Lung (tissue), 12 donors: ENCODE results near the gene DCAF5. TPM values are rescaled to one million over a fixed set of nuclear protein-coding genes. Genes with fewer than 3 reads are reported as not detected.

Source experiments
- ATAC-seq: fragments of 200-7000 bp; cut with Tn5 transposase; one replicate; pipeline ENCODE4 v1.9.1; 2020; ENCODE audit warnings: moderate number of reproducible peaks; ENCODE audit not compliant: insufficient read depth, low FRiP score
- DNase-seq, 3 donors: peaks; one replicate each; pipeline ENCODE4 v3.0.0-alpha.2; 2013 to 2017
- H3K27ac ChIP-seq, 2 donors: one replicate each; pipeline ENCODE4 v1.5.1; 2013; ENCODE audit warnings: mild to moderate bottlenecking in 2 of 2, moderate library complexity in 2 of 2, control low read depth in 1 of 2, inconsistent platforms in 1 of 2, low read depth in 1 of 2, low read length in 1 of 2
- H3K27me3 ChIP-seq, 3 donors: one replicate each; pipeline ENCODE4 v1.5.1; 2013; ENCODE audit warnings: low read length in 2 of 3; ENCODE audit not compliant: control insufficient read depth in 3 of 3, insufficient read depth in 3 of 3
- H3K36me3 ChIP-seq, 4 donors: one replicate each; pipeline ENCODE4 v1.5.1; 2013; ENCODE audit warnings: low read length in 4 of 4, mild to moderate bottlenecking in 1 of 4, moderate library complexity in 1 of 4; ENCODE audit not compliant: control insufficient read depth in 4 of 4, insufficient read depth in 4 of 4
- H3K4me1 ChIP-seq, 5 donors: one replicate each; pipeline ENCODE4 v1.5.1; 2013; ENCODE audit warnings: low read length in 5 of 5, mild to moderate bottlenecking in 2 of 5, moderate library complexity in 1 of 5; ENCODE audit not compliant: control insufficient read depth in 5 of 5, insufficient read depth in 5 of 5
- H3K4me3 ChIP-seq: one replicate; pipeline ENCODE4 v1.5.1; 2013; ENCODE audit warnings: mild to moderate bottlenecking, control low read depth, moderate library complexity
- H3K9ac ChIP-seq, 2 donors: one replicate each; pipeline ENCODE4 v1.5.1; 2013; ENCODE audit warnings: low read length in 2 of 2, control low read depth in 1 of 2; ENCODE audit not compliant: insufficient read depth in 1 of 2
- H3K9me3 ChIP-seq, 4 donors: one replicate each; pipeline ENCODE4 v1.5.1; 2013; ENCODE audit warnings: low read length in 3 of 4, mild to moderate bottlenecking in 1 of 4, moderate library complexity in 1 of 4; ENCODE audit not compliant: control insufficient read depth in 4 of 4, insufficient read depth in 3 of 4
- WGBS, 2 donors: extraction: QIAGEN DNeasy Blood & Tissue Kit; methylation state at CpG; one replicate each; pipeline ENCODE4 v1.1.7; 2013; 5-methylcytosine and 5-hydroxymethylcytosine counted together
- polyA plus RNA-seq, 2 donors: library from polyadenylated mRNA; stranded (reverse); fragments of 200-250 nt; gene quantifications; one replicate each; pipeline ENCODE4 v1.2.1, GENCODE V29; 2013
- total RNA-seq, 2 donors: library from RNA; depleted of rRNA in 1 of 2; stranded (reverse); fragments of >200 nt in 1 of 2; gene quantifications; one replicate each; pipeline ENCODE4 v1.2.1, GENCODE V29; 2014 to 2021
- TF ChIP-seq, protein P1 (sequence below): IDR thresholded peaks from 2 replicates; pipeline ENCODE4 v1.5.1; 2012; ENCODE audit warnings: mild to moderate bottlenecking; ENCODE audit errors: control extremely low read depth, extremely low read depth
- donor health status: control.
- donor health status: control.
- donor health status: Bipolar disorder and iron deficiency.
- donor health status: healthy.
- donor health status: DM: yes; HTN: yes; CAD: no.

The DCAF5 gene
- total and polyA plus RNA-seq, 4 donors = 20.2 to 50.4 (median 31.2) TPM

DNA sequence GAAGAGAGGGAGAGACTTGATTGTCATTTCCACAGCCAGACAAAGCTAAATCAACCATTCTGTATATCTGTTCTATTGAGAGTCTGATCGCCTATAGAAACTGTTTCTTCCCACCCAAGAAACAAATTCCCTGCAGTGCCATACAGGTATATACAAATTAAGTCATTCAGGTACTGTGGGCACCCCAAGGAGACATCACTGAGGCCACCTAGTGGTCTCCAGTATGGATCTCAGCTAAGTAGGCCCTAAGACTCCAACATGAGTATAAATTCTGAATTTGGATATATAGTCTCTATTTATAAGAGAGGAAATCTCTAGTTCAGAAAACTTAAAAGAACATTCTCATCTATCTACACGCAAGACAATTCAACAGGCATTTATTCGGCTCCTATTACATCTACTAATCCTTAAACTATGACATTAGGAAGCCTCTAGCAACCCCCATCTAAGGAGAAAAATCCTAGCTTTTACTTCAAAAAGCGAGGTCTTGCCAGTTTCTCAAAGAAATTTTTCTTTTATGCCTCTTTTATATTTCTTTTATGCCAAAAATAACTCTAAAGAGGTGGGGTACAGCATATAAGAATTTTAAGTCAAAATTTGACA is 62.6 kb downstream of the DCAF5 start:
- H3K36me3 ChIP-seq = peaks cover 4 to 36% (median 17%) of the 10 kb centered on the region in 4 donors
- ATAC-seq (no peak), DNase-seq (peak; percentile 29 to 55 (median 37))
- H3K27ac ChIP-seq = no peak overlapping the region
- WGBS, 2 donors = 89 to 90% methylated on average over 4 of the region's 4 CpGs
- H3K9me3 ChIP-seq = no peaks in the 10 kb centered on the region
- H3K27me3 ChIP-seq = no peaks in the 10 kb centered on the region
- H3K9ac ChIP-seq = no peak overlapping the region
- peaks cover 4 to 19% (median 7%) of the 10 kb centered on the region in 5 donors for H3K4me1 ChIP-seq
- TF ChIP-seq, protein P1, sequence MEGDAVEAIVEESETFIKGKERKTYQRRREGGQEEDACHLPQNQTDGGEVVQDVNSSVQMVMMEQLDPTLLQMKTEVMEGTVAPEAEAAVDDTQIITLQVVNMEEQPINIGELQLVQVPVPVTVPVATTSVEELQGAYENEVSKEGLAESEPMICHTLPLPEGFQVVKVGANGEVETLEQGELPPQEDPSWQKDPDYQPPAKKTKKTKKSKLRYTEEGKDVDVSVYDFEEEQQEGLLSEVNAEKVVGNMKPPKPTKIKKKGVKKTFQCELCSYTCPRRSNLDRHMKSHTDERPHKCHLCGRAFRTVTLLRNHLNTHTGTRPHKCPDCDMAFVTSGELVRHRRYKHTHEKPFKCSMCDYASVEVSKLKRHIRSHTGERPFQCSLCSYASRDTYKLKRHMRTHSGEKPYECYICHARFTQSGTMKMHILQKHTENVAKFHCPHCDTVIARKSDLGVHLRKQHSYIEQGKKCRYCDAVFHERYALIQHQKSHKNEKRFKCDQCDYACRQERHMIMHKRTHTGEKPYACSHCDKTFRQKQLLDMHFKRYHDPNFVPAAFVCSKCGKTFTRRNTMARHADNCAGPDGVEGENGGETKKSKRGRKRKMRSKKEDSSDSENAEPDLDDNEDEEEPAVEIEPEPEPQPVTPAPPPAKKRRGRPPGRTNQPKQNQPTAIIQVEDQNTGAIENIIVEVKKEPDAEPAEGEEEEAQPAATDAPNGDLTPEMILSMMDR = no peak
- H3K4me3 ChIP-seq = no peak overlapping the region

GRCh38 chr14:69089046-69089445 is 63.9 kb downstream of the DCAF5 start:
- H3K4me1 ChIP-seq = peaks cover 1 to 15% (median 4%) of the 10 kb centered on the region in 5 donors
- TF ChIP-seq, protein P1 = no peak
- H3K9ac ChIP-seq = no peak overlapping the region
- no peak overlapping the region for H3K27ac ChIP-seq
- H3K36me3 ChIP-seq = peaks cover 13 to 37% (median 21%) of the 10 kb centered on the region in 4 donors
- no peak for DNase-seq
- no peak overlapping the region for H3K4me3 ChIP-seq
- H3K27me3 ChIP-seq = no peaks in the 10 kb centered on the region
- H3K9me3 ChIP-seq = no peaks in the 10 kb centered on the region
- 88 to 89% methylated on average over 1 of the region's 1 CpG for WGBS, 2 donors
- no peak for ATAC-seq

- H3K4me1 ChIP-seq = peaks cover 0 to 10% (median 1%) of the 10 kb centered on the region in 5 donors
- no peaks in the 10 kb centered on the region for H3K9me3 ChIP-seq
- no peak for ATAC-seq
- no peaks in the 10 kb centered on the region for H3K27me3 ChIP-seq
- no peak for DNase-seq
- 85 to 87% methylated on average over 1 of the region's 1 CpG for WGBS, 2 donors
- H3K27ac ChIP-seq = no peak overlapping the region
- H3K36me3 ChIP-seq = peaks cover 13 to 40% (median 23%) of the 10 kb centered on the region in 4 donors
- TF ChIP-seq, protein P1 = no peak
- no peak overlapping the region for H3K9ac ChIP-seq
- no peak overlapping the region for H3K4me3 ChIP-seq
These were observed 64.3 kb downstream of the DCAF5 start for GRCh38 chr14:69088586-69088985.
